Measurements from ENCODE around the gene SRPX2.

SRPX2 gene

GRCh38 chrX:100643956-100644860 is at the start of gene SRPX2:
SRPX2 (plus strand) TSS chrX:100644199; CDS start chrX:100646323, 2,124 bp downstream.
- DNase-seq (ENCODE audit: low read depth, low spot score): no peak

GRCh38 chrX:100596601-100597000 is 47.4 kb upstream of the SRPX2 start:
- no peak for DNase-seq (ENCODE audit: low read depth, low spot score)

- no peak for DNase-seq (ENCODE audit: low read depth, low spot score)
Observed at GRCh38 chrX:100599456-100599855, 44.5 kb upstream of the SRPX2 start.

- DNase-seq (ENCODE audit: low read depth, low spot score): no peak
Observed at GRCh38 chrX:100600340-100600739, 43.7 kb upstream of the SRPX2 start.

GRCh38 chrX:100600758-100601157 is 43.2 kb upstream of the SRPX2 start:
- no peak for DNase-seq (ENCODE audit: low read depth, low spot score)

GRCh38 chrX:100606753-100607152 is 37.2 kb upstream of the SRPX2 start:
- DNase-seq (ENCODE audit: low read depth, low spot score): no peak

- DNase-seq (ENCODE audit: low read depth, low spot score): no peak
Observed at GRCh38 chrX:100609591-100609990, 34.4 kb upstream of the SRPX2 start.

GRCh38 chrX:100611951-100612350 is 32.0 kb upstream of the SRPX2 start:
- no peak for DNase-seq (ENCODE audit: low read depth, low spot score)

GRCh38 chrX:100615005-100615404 is 29.0 kb upstream of the SRPX2 start:
- no peak for DNase-seq (ENCODE audit: low read depth, low spot score)

- DNase-seq (ENCODE audit: low read depth, low spot score): no peak
Observed at GRCh38 chrX:100623001-100623400, 21.0 kb upstream of the SRPX2 start.

- DNase-seq (ENCODE audit: low read depth, low spot score): no peak
Observed at GRCh38 chrX:100625985-100626491, 18.0 kb upstream of the SRPX2 start.

GRCh38 chrX:100635040-100635439 is 9.0 kb upstream of the SRPX2 start:
- no peak for DNase-seq (ENCODE audit: low read depth, low spot score)

- no peak for DNase-seq (ENCODE audit: low read depth, low spot score)
Observed at GRCh38 chrX:100635989-100636320, 8.0 kb upstream of the SRPX2 start.

GRCh38 chrX:100636321-100636991 is 7.5 kb upstream of the SRPX2 start, which contains the start of gene TSPAN6:
TSPAN6 (minus strand) TSS chrX:100636806; CDS start chrX:100636694, 112 bp downstream.
- peak; percentile 31 for DNase-seq (ENCODE audit: low read depth, low spot score)

GRCh38 chrX:100642290-100642689 is 1.7 kb upstream of the SRPX2 start:
- DNase-seq (ENCODE audit: low read depth, low spot score): no peak

- DNase-seq (ENCODE audit: low read depth, low spot score): no peak
Observed at GRCh38 chrX:100643212-100643611, 787 bp upstream of the SRPX2 start.

GRCh38 chrX:100645106-100645505 is 1.1 kb downstream of the SRPX2 start:
- no peak for DNase-seq (ENCODE audit: low read depth, low spot score)

GRCh38 chrX:100647095-100647494 is 3.1 kb downstream of the SRPX2 start:
- DNase-seq (ENCODE audit: low read depth, low spot score): no peak

GRCh38 chrX:100647739-100648138 is 3.7 kb downstream of the SRPX2 start:
- no peak for DNase-seq (ENCODE audit: low read depth, low spot score)

GRCh38 chrX:100648458-100649417 is 4.7 kb downstream of the SRPX2 start:
- DNase-seq (ENCODE audit: low read depth, low spot score): no peak

GRCh38 chrX:100649550-100650356 is 5.8 kb downstream of the SRPX2 start:
- no peak for DNase-seq (ENCODE audit: low read depth, low spot score)
